Fibroblast of pulmonary artery (primary cell): ENCODE results near the gene MAST4.

ENCODE experiments used
- DNase-seq: peaks from one replicate; pipeline ENCODE4 v3.0.0-alpha.2; 2010; ENCODE audit warnings: low read depth
- H3K4me3 ChIP-seq: replicated peaks from 2 replicates; pipeline ENCODE4 v1.5.1; 2011; ENCODE audit warnings: low read depth, mild to moderate bottlenecking, control low read depth, low read length, moderate library complexity
- CTCF ChIP-seq: IDR thresholded peaks from 2 replicates; pipeline ENCODE4 v1.5.1; 2011; ENCODE audit warnings: mild to moderate bottlenecking, control low read depth, low read length, inconsistent platforms; ENCODE audit errors: missing control alignments

The MAST4 gene

GRCh38 chr5:67090593-67090992 is 494.4 kb downstream of the MAST4 start:
- no peak for DNase-seq
- no peak overlapping the region for H3K4me3 ChIP-seq
- TF ChIP-seq CTCF: no peak

- no peak overlapping the region for H3K4me3 ChIP-seq
These were observed 496.3 kb downstream of the MAST4 start for GRCh38 chr5:67092535-67092934.

GRCh38 chr5:67093279-67093678 is 497.1 kb downstream of the MAST4 start:
- peak; percentile 18 for DNase-seq
- no peak overlapping the region for H3K4me3 ChIP-seq
- no peak for TF ChIP-seq CTCF

More at GRCh38 chr5:67092535-67092934, 496.3 kb downstream of the MAST4 start:
- DNase-seq: peak; percentile 23
- no peak for TF ChIP-seq CTCF

- no peak for TF ChIP-seq CTCF
- H3K4me3 ChIP-seq: no peak overlapping the region
- DNase-seq: peak; percentile 71
These were observed 498.5 kb downstream of the MAST4 start for GRCh38 chr5:67094476-67095300.

- H3K4me3 ChIP-seq: no peak overlapping the region
- no peak for TF ChIP-seq CTCF
- DNase-seq: peak; percentile 77
These were observed 499.4 kb downstream of the MAST4 start for GRCh38 chr5:67095346-67096171.

- no peak for TF ChIP-seq CTCF
- DNase-seq: no peak
- no peak overlapping the region for H3K4me3 ChIP-seq
These were observed 502.5 kb downstream of the MAST4 start for GRCh38 chr5:67098656-67099055.
